ENCODE data around the gene DOCK2. TPM values are rescaled to one million over a fixed set of nuclear protein-coding genes. Genes with fewer than 3 reads are reported as not detected.

The DOCK2 gene
- total RNA-seq, 1 experiment from 2014 or later, result not detected

DNA sequence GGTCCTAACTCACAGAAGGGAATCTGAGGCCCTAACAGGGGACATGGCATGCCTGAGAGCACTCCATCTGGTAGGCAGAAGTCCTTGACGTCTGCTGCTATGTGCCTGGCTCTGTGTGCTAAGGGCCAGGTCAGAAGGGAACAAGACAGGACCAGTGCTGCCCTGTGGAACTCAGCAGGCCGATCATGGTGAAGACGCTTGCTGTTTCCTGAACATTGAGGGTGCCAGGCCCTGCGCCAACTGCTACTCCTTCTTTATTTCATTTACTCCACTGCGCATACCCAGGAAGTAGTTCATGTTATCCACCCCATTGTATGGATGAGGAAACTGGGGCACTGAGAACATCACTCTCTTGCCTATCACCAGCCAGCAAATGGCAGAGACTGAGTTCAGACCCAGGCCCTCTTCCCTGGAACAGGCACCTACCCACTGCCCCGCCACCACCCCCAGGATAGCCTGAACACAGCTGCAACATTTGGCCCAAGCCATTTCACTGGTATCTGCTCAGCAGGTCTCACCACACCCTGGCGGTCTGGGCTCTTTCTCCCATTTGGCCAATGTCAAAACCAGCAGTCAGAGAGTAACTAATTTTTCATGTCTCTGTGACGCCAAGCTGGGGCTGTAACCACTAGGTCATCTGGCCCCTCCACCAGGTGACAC lies 443.8 kb downstream of the DOCK2 start:
- Mint-ChIP-seq H3K27me3 (ENCODE audit: unreplicated experiment) (peaks cover 86% of the 10 kb centered on the region), H3K4me3 (ENCODE audit: low read depth, unreplicated experiment) (no peak overlapping the region), H3K36me3 (ENCODE audit: insufficient read depth, unreplicated experiment) (no peaks in the 10 kb centered on the region), H3K27ac (ENCODE audit: unreplicated experiment) (no peak overlapping the region), H3K4me1 (ENCODE audit: low read depth, unreplicated experiment) (no peaks in the 10 kb centered on the region), H3K9me3 (ENCODE audit: low read depth, unreplicated experiment) (no peaks in the 10 kb centered on the region)
- CTCF ChIA-PET, result no interaction called here
- DNase-seq, result no peak
- intact Hi-C loops (cut with micrococcal nuclease; ENCODE audit: unreplicated experiment), result no loop called here
- BruUV-seq (replicated peaks), result no TSS peak
- TF ChIP-seq, protein P1, sequence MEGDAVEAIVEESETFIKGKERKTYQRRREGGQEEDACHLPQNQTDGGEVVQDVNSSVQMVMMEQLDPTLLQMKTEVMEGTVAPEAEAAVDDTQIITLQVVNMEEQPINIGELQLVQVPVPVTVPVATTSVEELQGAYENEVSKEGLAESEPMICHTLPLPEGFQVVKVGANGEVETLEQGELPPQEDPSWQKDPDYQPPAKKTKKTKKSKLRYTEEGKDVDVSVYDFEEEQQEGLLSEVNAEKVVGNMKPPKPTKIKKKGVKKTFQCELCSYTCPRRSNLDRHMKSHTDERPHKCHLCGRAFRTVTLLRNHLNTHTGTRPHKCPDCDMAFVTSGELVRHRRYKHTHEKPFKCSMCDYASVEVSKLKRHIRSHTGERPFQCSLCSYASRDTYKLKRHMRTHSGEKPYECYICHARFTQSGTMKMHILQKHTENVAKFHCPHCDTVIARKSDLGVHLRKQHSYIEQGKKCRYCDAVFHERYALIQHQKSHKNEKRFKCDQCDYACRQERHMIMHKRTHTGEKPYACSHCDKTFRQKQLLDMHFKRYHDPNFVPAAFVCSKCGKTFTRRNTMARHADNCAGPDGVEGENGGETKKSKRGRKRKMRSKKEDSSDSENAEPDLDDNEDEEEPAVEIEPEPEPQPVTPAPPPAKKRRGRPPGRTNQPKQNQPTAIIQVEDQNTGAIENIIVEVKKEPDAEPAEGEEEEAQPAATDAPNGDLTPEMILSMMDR (IDR thresholded peaks at IDR 0.05; ENCODE audit: unreplicated experiment), result no peak

DNA sequence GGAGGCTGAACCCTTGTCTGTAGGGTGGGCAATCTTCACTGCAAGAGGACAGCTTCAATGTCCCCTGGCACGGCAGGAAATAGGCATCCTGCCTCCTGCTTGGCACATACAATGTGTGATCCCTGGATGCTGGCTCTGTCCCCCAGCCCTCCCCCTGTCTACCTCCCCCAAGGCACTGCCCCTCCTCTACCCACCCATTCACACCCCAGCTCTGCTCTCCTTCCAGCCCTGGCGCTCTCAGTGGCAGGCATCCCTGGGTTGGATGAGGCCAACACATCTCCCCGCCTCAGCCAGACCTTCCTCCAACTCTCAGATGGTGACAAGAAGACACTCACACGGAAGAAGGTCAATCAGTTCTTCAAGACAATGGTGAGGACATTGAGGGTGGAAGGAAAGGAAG lies 444.5 kb downstream of the DOCK2 start:
- Mint-ChIP-seq H3K36me3 (ENCODE audit: insufficient read depth, unreplicated experiment) (no peaks in the 10 kb centered on the region), H3K27me3 (ENCODE audit: unreplicated experiment) (peaks cover 93% of the 10 kb centered on the region), H3K4me3 (ENCODE audit: low read depth, unreplicated experiment) (no peak overlapping the region), H3K4me1 (ENCODE audit: low read depth, unreplicated experiment) (no peaks in the 10 kb centered on the region), H3K9me3 (ENCODE audit: low read depth, unreplicated experiment) (no peaks in the 10 kb centered on the region), H3K27ac (ENCODE audit: unreplicated experiment) (no peak overlapping the region)
- no TSS peak for BruUV-seq (replicated peaks)
- no peak for DNase-seq
- CTCF ChIA-PET, result interaction anchor here (0.6 kb wide), 1 partner anchor 518 kb away, joined by 4 read pairs; no protein-coding TSS in a partner anchor
- TF ChIP-seq, protein P1 (IDR thresholded peaks at IDR 0.05; ENCODE audit: unreplicated experiment), result no peak
- intact Hi-C loops (cut with micrococcal nuclease; ENCODE audit: unreplicated experiment), result no loop called here

DNA sequence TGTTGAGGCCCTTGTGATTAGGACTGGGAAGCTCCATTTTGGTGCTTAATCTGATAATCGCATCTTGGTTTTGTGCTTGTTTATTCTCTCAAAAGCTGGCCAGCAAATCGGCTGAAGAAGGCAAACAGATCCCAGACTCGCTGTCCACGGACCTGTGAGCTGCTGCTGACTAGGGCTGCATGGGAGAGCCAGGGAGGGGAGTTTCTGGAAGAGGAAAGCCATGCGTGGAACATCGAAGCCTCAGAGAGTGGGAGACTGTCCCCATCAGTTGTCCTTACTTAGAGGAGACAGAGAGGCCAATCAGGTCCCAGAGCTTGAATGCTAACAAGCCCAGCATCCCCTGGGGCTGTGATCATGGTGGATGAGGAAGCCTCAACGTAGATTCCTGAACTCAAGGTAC lies 445.6 kb downstream of the DOCK2 start:
- no TSS peak for BruUV-seq (replicated peaks)
- intact Hi-C loops (cut with micrococcal nuclease; ENCODE audit: unreplicated experiment), result no loop called here
- Mint-ChIP-seq H3K27me3 (ENCODE audit: unreplicated experiment) (peaks cover 97% of the 10 kb centered on the region), H3K4me3 (ENCODE audit: low read depth, unreplicated experiment) (no peak overlapping the region), H3K9me3 (ENCODE audit: low read depth, unreplicated experiment) (no peaks in the 10 kb centered on the region), H3K27ac (ENCODE audit: unreplicated experiment) (no peak overlapping the region), H3K4me1 (ENCODE audit: low read depth, unreplicated experiment) (no peaks in the 10 kb centered on the region), H3K36me3 (ENCODE audit: insufficient read depth, unreplicated experiment) (no peaks in the 10 kb centered on the region)
- TF ChIP-seq, protein P1 (IDR thresholded peaks at IDR 0.05; ENCODE audit: unreplicated experiment), result no peak
- no peak for DNase-seq
- CTCF ChIA-PET, result interaction anchor here (0.6 kb wide), 2 partner anchors 18 to 111 kb away, joined by 3 to 5 read pairs; no protein-coding TSS in a partner anchor

GRCh38 chr5:170087168-170087817 lies 450.2 kb downstream of the DOCK2 start:
- H3K27ac Mint-ChIP-seq (ENCODE audit: unreplicated experiment), result no peak overlapping the region
- no peaks in the 10 kb centered on the region for H3K36me3 Mint-ChIP-seq (ENCODE audit: insufficient read depth, unreplicated experiment)
- CTCF ChIA-PET, result interaction anchor here (0.7 kb wide), 1 partner anchor 129 kb away, joined by 3 read pairs; no protein-coding TSS in a partner anchor
- intact Hi-C loops (cut with micrococcal nuclease; ENCODE audit: unreplicated experiment), result no loop called here
- no peak overlapping the region for H3K4me3 Mint-ChIP-seq (ENCODE audit: low read depth, unreplicated experiment)
- H3K4me1 Mint-ChIP-seq (ENCODE audit: low read depth, unreplicated experiment), result no peaks in the 10 kb centered on the region
- no peaks in the 10 kb centered on the region for H3K9me3 Mint-ChIP-seq (ENCODE audit: low read depth, unreplicated experiment)
- peaks cover 98% of the 10 kb centered on the region for H3K27me3 Mint-ChIP-seq (ENCODE audit: unreplicated experiment)
- BruUV-seq (replicated peaks), result no TSS peak
- DNase-seq, result no peak
- TF ChIP-seq, protein P1 (IDR thresholded peaks at IDR 0.05; ENCODE audit: unreplicated experiment), result no peak

Measured in Calu3 (cell line).